Peyer's patch (tissue), 4 donors: Measurements from ENCODE around the gene CCR6.

Source experiments
- POLR2A ChIP-seq, 2 donors: fragments of 450-650 bp; IDR thresholded peaks; one replicate each; pipeline ENCODE4 v1.5.1; 2017; ENCODE audit warnings: antibody characterized with exemption in 2 of 2, mild to moderate bottlenecking in 2 of 2, moderate library complexity in 2 of 2
- TF ChIP-seq, protein P1 (sequence below), 6 experiments: fragments of 450-650 bp in 4 of 6; fragments of 200-600 bp in 2 of 6; sonication (generic) in 1 of 6; IDR thresholded peaks; one replicate each; pipeline ENCODE4 v1.5.1; 2017 to 2019; ENCODE audit warnings: antibody characterized with exemption in 6 of 6, mild to moderate bottlenecking in 3 of 6, moderate library complexity in 1 of 6

DNA sequence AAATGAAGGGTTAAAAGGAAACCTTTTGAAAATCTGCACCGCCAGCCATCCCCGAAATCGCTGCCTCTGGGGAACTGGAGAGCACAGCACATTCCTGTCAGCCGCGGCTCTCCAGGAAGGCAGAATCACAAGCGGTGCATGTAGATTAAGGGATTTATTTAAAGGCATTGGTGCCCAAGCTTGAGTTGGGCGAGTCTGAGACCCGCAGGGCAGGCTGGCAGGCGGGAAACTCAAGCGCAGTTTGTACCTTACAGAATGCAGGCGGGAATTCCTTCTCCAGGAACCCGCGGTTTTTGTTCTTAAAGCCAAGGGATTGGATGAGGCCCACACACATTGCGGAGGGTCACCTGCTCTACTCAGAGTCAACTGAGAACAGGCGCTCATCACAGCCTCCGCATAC is 24.1 kb downstream of the CCR6 start:
- TF ChIP-seq, protein P1, sequence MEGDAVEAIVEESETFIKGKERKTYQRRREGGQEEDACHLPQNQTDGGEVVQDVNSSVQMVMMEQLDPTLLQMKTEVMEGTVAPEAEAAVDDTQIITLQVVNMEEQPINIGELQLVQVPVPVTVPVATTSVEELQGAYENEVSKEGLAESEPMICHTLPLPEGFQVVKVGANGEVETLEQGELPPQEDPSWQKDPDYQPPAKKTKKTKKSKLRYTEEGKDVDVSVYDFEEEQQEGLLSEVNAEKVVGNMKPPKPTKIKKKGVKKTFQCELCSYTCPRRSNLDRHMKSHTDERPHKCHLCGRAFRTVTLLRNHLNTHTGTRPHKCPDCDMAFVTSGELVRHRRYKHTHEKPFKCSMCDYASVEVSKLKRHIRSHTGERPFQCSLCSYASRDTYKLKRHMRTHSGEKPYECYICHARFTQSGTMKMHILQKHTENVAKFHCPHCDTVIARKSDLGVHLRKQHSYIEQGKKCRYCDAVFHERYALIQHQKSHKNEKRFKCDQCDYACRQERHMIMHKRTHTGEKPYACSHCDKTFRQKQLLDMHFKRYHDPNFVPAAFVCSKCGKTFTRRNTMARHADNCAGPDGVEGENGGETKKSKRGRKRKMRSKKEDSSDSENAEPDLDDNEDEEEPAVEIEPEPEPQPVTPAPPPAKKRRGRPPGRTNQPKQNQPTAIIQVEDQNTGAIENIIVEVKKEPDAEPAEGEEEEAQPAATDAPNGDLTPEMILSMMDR (IDR thresholded peaks at IDR 0.05), result no peak
- no peak for TF ChIP-seq POLR2A (IDR thresholded peaks at IDR 0.05)
